Lower leg skin (tissue), 4 donors: ENCODE measurements around the gene BHLHE23. TPM values are rescaled to one million over a fixed set of nuclear protein-coding genes. Genes with fewer than 3 reads are reported as not detected.

Experiments
- DNase-seq, 2 donors: peaks; one replicate each; pipeline ENCODE4 v3.0.0-alpha.2; 2019; ENCODE audit warnings: low spot score in 2 of 2
- H3K4me3 ChIP-seq: fragments of 200-600 bp; sonication (generic); 2 replicates; pipeline ENCODE4 v1.5.1; 2017; ENCODE audit warnings: mild to moderate bottlenecking, low read depth; ENCODE audit not compliant: poor library complexity, severe bottlenecking
- CTCF ChIP-seq, 3 donors: fragments of 450-650 bp; IDR thresholded peaks; one replicate each; pipeline ENCODE4 v1.5.1; 2016; ENCODE audit warnings: antibody characterized with exemption in 3 of 3, mild to moderate bottlenecking in 3 of 3, moderate library complexity in 2 of 3
- POLR2A ChIP-seq, 2 donors: fragments of 450-650 bp; IDR thresholded peaks; one replicate each; pipeline ENCODE4 v1.6.1; 2016 to 2017; ENCODE audit warnings: antibody characterized with exemption in 2 of 2, mild to moderate bottlenecking in 1 of 2, moderate library complexity in 1 of 2
- WGBS, 2 donors: methylation state at CpG; one replicate each; pipeline ENCODE4 v1.1.5; 2018; 5-methylcytosine and 5-hydroxymethylcytosine counted together
- intact Hi-C: fragments of 100-400 bp; cut with DNase I; formaldehyde crosslinking; loops from one replicate; pipeline ENCODE4 v1.15.0; 2023; ENCODE audit warnings: low total_unique reads
- total RNA-seq, 4 donors: library from RNA; depleted of rRNA; stranded (reverse); fragments of >200 nt; gene quantifications; one replicate each; pipeline ENCODE4 v1.1.0, GENCODE V29; 2016

Gene BHLHE23
- total RNA-seq, 4 donors from 2014 or later: 0.23 TPM; not detected in 3

GRCh38 chr20:63005862-63006539 is 763 bp downstream of the BHLHE23 start:
- intact Hi-C loops: loop anchor here (10.0 kb wide), 1 partner anchor 131 kb away; no protein-coding TSS in a partner anchor
- H3K4me3 ChIP-seq: no peak overlapping the region
- 9 to 11% methylated on average over 28 to 53 of the region's 90 CpGs for WGBS, 2 donors
- no peak for DNase-seq
- TF ChIP-seq POLR2A (IDR thresholded peaks at IDR 0.05) (no peak), CTCF (IDR thresholded peaks at IDR 0.05) (no peak)

- WGBS, 2 donors: 2 to 5% methylated on average over 21 to 29 of the region's 43 CpGs
- intact Hi-C loops: loop anchor here (10.0 kb wide), 1 partner anchor 131 kb away; no protein-coding TSS in a partner anchor
- no peak for DNase-seq
- no peak overlapping the region for H3K4me3 ChIP-seq
- TF ChIP-seq POLR2A (IDR thresholded peaks at IDR 0.05) (no peak), CTCF (IDR thresholded peaks at IDR 0.05) (no peak)
These were observed 1.4 kb downstream of the BHLHE23 start for GRCh38 chr20:63005365-63005861.

- TF ChIP-seq CTCF (IDR thresholded peaks at IDR 0.05) (no peak), POLR2A (IDR thresholded peaks at IDR 0.05) (no peak)
- DNase-seq: no peak
- intact Hi-C loops: loop anchor here (10.0 kb wide), 1 partner anchor 130 kb away; no protein-coding TSS in a partner anchor
- WGBS, 2 donors: 7 to 8% methylated on average over 24 to 43 of the region's 53 CpGs
- H3K4me3 ChIP-seq: no peak overlapping the region
These were observed 2.0 kb downstream of the BHLHE23 start for GRCh38 chr20:63004607-63005364.

GRCh38 chr20:63003546-63003945 is 3.2 kb downstream of the BHLHE23 start:
- intact Hi-C loops: loop anchor here (10.0 kb wide), 1 partner anchor 129 kb away; no protein-coding TSS in a partner anchor

GRCh38 chr20:63002511-63002910 is 4.3 kb downstream of the BHLHE23 start:
- H3K4me3 ChIP-seq: no peak overlapping the region
- TF ChIP-seq POLR2A (IDR thresholded peaks at IDR 0.05): no peak
- no peak for TF ChIP-seq CTCF (IDR thresholded peaks at IDR 0.05)
- no peak for DNase-seq
- intact Hi-C loops: loop anchor here (10.0 kb wide), 1 partner anchor 128 kb away; no protein-coding TSS in a partner anchor
- 78 to 79% methylated on average over 11 of the region's 11 CpGs for WGBS, 2 donors

More at GRCh38 chr20:63003546-63003945, 3.2 kb downstream of the BHLHE23 start:
- DNase-seq: no peak
- TF ChIP-seq CTCF (IDR thresholded peaks at IDR 0.05) (no peak), POLR2A (IDR thresholded peaks at IDR 0.05) (no peak)
- 12 to 18% methylated on average over 12 to 13 of the region's 13 CpGs for WGBS, 2 donors
- no peak overlapping the region for H3K4me3 ChIP-seq
